Measurements from ENCODE around the gene ESPNL.

Gene ESPNL

DNA sequence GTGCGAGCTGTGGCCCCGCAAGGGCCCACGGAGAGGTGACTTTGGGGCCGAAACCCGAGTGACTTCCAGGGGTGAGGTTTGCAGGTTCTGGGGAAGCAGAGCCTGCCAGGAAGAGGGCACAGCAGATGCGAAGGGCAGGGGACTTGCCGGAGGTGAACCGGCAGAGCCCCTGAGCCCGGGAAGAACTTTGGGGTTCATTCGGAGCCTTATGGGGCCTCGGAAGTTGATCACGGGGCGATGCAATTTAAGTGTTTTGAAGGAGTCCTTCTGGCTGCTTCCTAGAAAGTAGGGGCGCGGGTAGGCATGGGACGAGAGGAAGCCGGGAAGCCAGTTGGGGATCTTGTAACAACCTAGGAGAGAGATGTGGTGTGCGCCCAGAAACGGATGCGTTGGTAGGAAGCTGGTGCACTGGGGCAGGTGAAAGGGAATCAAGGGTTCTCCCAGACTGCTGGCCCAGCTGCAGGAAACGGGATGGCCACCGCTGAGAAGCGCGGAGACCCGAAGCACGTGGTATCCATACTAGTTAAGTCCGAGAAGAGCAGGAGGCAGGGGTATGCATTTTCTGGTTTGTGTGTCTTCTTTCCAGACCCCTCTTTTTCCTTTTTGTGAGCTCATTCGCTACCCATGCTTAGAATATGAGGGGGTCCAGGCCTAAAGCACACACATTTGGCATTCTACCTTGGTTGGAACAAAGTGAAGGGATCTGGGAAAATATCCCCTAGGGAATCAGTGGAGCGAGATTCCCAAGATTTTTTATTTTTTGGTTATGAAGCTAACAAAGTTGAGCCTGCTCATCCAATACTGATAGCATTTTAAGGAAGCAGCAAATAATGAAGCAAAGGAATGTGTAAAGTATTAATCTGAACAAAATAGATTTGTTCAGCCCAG is 38.6 kb upstream of the ESPNL start:
- H3K4me1 ChIP-seq (ENCODE audit: insufficient read depth, low read length, poor library complexity, severe bottlenecking): peaks cover 30% of the 10 kb centered on the region
- no peaks in the 10 kb centered on the region for H3F3A ChIP-seq (ENCODE audit: low read depth)
- H3K9ac ChIP-seq (ENCODE audit: low read depth, low read length, poor library complexity, severe bottlenecking): peak overlapping the region; percentile 84
- TF ChIP-seq, protein P1, sequence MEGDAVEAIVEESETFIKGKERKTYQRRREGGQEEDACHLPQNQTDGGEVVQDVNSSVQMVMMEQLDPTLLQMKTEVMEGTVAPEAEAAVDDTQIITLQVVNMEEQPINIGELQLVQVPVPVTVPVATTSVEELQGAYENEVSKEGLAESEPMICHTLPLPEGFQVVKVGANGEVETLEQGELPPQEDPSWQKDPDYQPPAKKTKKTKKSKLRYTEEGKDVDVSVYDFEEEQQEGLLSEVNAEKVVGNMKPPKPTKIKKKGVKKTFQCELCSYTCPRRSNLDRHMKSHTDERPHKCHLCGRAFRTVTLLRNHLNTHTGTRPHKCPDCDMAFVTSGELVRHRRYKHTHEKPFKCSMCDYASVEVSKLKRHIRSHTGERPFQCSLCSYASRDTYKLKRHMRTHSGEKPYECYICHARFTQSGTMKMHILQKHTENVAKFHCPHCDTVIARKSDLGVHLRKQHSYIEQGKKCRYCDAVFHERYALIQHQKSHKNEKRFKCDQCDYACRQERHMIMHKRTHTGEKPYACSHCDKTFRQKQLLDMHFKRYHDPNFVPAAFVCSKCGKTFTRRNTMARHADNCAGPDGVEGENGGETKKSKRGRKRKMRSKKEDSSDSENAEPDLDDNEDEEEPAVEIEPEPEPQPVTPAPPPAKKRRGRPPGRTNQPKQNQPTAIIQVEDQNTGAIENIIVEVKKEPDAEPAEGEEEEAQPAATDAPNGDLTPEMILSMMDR (conservative IDR thresholded peaks at IDR 0.05; ENCODE audit: low read length): no peak
- TF ChIP-seq EZH2phosphoT487 (IDR thresholded peaks at IDR 0.05; ENCODE audit: borderline replicate concordance): no peak
- H3K9me3 ChIP-seq (ENCODE audit: insufficient read depth, low read depth, low read length): no peaks in the 10 kb centered on the region
- peaks cover 41% of the 10 kb centered on the region for H3K79me2 ChIP-seq (ENCODE audit: insufficient read depth, low read length)
- no peaks in the 10 kb centered on the region for H3K27me3 ChIP-seq (ENCODE audit: insufficient read depth, low read length, poor library complexity, severe bottlenecking)
- no peaks in the 10 kb centered on the region for H3K9me2 ChIP-seq (replicated peaks; ENCODE audit: low read depth, low read length)
- peak overlapping the region; percentile 89 for H3K4me3 ChIP-seq (ENCODE audit: low read length, poor library complexity, severe bottlenecking)
- peak overlapping the region; percentile 66 for H2AFZ ChIP-seq (ENCODE audit: low read length)
- peaks cover 9% of the 10 kb centered on the region; the same call in 1 of the 2 replicates for H3K36me3 ChIP-seq (ENCODE audit: insufficient read depth, low read length)
- no peaks in the 10 kb centered on the region for H4K20me1 ChIP-seq (ENCODE audit: insufficient read depth, low read length, poor library complexity, severe bottlenecking)
- H3K4me2 ChIP-seq (ENCODE audit: low read depth, low read length, poor library complexity, severe bottlenecking): peak overlapping the region; percentile 91

DNA sequence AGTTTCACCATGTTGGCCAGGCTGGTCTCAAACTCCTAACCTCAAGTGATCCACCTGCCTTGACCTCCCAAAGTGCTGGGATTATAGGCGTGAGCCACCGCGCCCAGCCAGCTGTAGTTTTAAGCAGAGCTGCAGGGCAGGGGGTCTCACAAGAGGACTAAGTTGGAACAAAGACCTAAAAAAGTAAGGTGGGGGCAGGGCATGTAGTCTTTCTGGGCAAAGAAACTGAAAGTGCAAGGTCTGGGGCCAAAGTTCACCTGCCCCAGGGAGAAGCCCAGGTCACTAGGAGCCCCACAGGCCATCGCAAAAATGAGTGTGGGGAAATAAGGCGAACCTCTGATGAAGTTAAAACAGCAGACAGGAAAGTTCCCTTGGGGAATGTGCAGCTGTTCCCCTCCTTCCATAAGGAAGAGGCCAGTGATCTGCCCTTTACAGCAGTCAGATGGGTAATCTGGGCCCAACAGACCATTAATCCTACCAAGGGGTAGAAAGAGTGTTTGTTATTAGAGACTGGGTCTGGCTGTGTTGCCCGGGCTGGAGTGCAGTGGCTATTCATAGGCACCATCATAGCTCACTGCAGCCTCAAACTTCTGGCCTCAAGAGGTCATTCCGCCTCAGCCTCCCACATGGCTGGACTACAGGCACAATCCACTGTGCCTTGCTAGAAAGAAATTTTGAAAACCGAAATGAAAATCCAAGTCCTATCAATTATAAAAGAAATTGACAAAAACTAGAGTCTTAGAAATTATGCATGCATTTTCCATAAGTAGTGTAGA is 36.5 kb upstream of the ESPNL start:
- Histone ChIP-seq H4K20me1 (ENCODE audit: insufficient read depth, low read length, poor library complexity, severe bottlenecking) (peaks cover 4% of the 10 kb centered on the region), H3K27me3 (ENCODE audit: insufficient read depth, low read length, poor library complexity, severe bottlenecking) (no peaks in the 10 kb centered on the region), H3K36me3 (ENCODE audit: insufficient read depth, low read length) (peaks cover 9% of the 10 kb centered on the region; the same call in 1 of the 2 replicates), H3K79me2 (ENCODE audit: insufficient read depth, low read length) (peaks cover 41% of the 10 kb centered on the region), H3K4me3 (ENCODE audit: low read length, poor library complexity, severe bottlenecking) (peak overlapping the region; percentile 5), H3K9ac (ENCODE audit: low read depth, low read length, poor library complexity, severe bottlenecking) (no peak overlapping the region), H3K4me2 (ENCODE audit: low read depth, low read length, poor library complexity, severe bottlenecking) (peak overlapping the region; percentile 91), H3K9me2 (replicated peaks; ENCODE audit: low read depth, low read length) (no peaks in the 10 kb centered on the region), H3K9me3 (ENCODE audit: insufficient read depth, low read depth, low read length) (no peaks in the 10 kb centered on the region; the same call in 1 of the 2 replicates), H2AFZ (ENCODE audit: low read length) (no peak overlapping the region), H3F3A (ENCODE audit: low read depth) (peaks cover 10% of the 10 kb centered on the region), H3K4me1 (ENCODE audit: insufficient read depth, low read length, poor library complexity, severe bottlenecking) (peaks cover 48% of the 10 kb centered on the region)
- TF ChIP-seq EZH2phosphoT487 (IDR thresholded peaks at IDR 0.05; ENCODE audit: borderline replicate concordance): no peak
- TF ChIP-seq, protein P1 (conservative IDR thresholded peaks at IDR 0.05; ENCODE audit: low read length): no peak

DNA sequence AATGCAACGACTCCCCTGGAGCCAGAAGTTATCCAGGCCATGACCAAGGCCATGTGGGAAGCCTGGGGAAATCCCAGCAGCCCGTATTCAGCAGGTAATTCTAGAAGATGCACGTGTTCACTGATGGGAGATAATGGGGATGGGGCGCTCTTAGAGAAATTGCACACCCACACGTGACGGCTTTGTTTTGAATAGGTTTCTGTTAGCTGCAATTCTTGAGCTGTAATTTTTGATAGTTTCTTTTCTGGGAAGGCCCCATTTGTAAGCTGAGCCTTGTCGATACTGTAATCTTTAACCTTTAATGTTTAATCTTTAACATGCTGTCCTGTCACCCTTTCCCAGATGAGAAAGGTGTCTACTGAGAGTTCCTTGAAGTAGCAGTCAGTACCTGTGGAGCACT is 35.8 kb upstream of the ESPNL start:
- Histone ChIP-seq H3F3A (ENCODE audit: low read depth) (peaks cover 16% of the 10 kb centered on the region), H2AFZ (ENCODE audit: low read length) (no peak overlapping the region), H4K20me1 (ENCODE audit: insufficient read depth, low read length, poor library complexity, severe bottlenecking) (peaks cover 4% of the 10 kb centered on the region), H3K4me2 (ENCODE audit: low read depth, low read length, poor library complexity, severe bottlenecking) (peak overlapping the region; percentile 91), H3K36me3 (ENCODE audit: insufficient read depth, low read length) (peaks cover 9% of the 10 kb centered on the region; the same call in 1 of the 2 replicates), H3K79me2 (ENCODE audit: insufficient read depth, low read length) (peaks cover 38% of the 10 kb centered on the region), H3K27me3 (ENCODE audit: insufficient read depth, low read length, poor library complexity, severe bottlenecking) (no peaks in the 10 kb centered on the region), H3K9me2 (replicated peaks; ENCODE audit: low read depth, low read length) (no peaks in the 10 kb centered on the region), H3K4me1 (ENCODE audit: insufficient read depth, low read length, poor library complexity, severe bottlenecking) (peaks cover 51% of the 10 kb centered on the region), H3K9me3 (ENCODE audit: insufficient read depth, low read depth, low read length) (no peaks in the 10 kb centered on the region; the same call in 1 of the 2 replicates), H3K4me3 (ENCODE audit: low read length, poor library complexity, severe bottlenecking) (no peak overlapping the region), H3K9ac (ENCODE audit: low read depth, low read length, poor library complexity, severe bottlenecking) (no peak overlapping the region)
- TF ChIP-seq, protein P1 (conservative IDR thresholded peaks at IDR 0.05; ENCODE audit: low read length): no peak
